A549 treated with DMSO at 1 μM for 4 hours (cell line): ENCODE measurements around the gene VPS52. TPM values are rescaled to one million over a fixed set of nuclear protein-coding genes. Genes with fewer than 3 reads are reported as not detected.

Experiments used
- total RNA-seq: library from RNA; stranded (reverse); fragments of 200-300 nt; extraction: Qiagen RNA extraction; gene quantifications from 5 replicates; pipeline ENCODE4 v1.2.3, GENCODE V29; 2022; ENCODE audit warnings: low read depth

Gene VPS52
- 15.2 to 19.0 TPM (median 18.3 TPM) in 5 replicates for total RNA-seq

GRCh38 chr6:33271468-33272274, at the start of gene VPS52, which contains the start of gene RPS18:
Gene VPS52, minus strand, starts transcription at chr6:33271876. Its CDS starts 201 bp downstream, at chr6:33271675.
Gene RPS18, plus strand, starts transcription at chr6:33272075. Its CDS starts 45 bp downstream, at chr6:33272120.

GRCh38 chr6:33317669-33318425, 46.2 kb upstream of the VPS52 start, which contains the start of gene ZBTB22:
Gene ZBTB22, minus strand, starts transcription at chr6:33317744. Its CDS starts 828 bp downstream, at chr6:33316916.

GRCh38 chr6:33313709-33314514, 42.2 kb upstream of the VPS52 start, which contains the start of gene TAPBP:
Gene TAPBP, minus strand, starts transcription at chr6:33314078. Its CDS starts 37 bp downstream, at chr6:33314041.

GRCh38 chr6:33298773-33299236, 27.1 kb upstream of the VPS52 start, which contains the start of gene RGL2:
Gene RGL2, minus strand, starts transcription at chr6:33298942. Its CDS starts 332 bp downstream, at chr6:33298610.

GRCh38 chr6:33288921-33289783, 17.5 kb upstream of the VPS52 start, which contains the start of the genes PFDN6 and WDR46:
Gene PFDN6, plus strand, starts transcription at chr6:33289601. Its CDS starts 256 bp downstream, at chr6:33289857.
Gene WDR46, minus strand, starts transcription at chr6:33289239. Its CDS starts 69 bp downstream, at chr6:33289170.

GRCh38 chr6:33276864-33277662, 5.4 kb upstream of the VPS52 start, which contains the start of gene B3GALT4:
Gene B3GALT4, plus strand, starts transcription at chr6:33277123. Its CDS starts 297 bp downstream, at chr6:33277420.

GRCh38 chr6:33208091-33208967, 63.3 kb downstream of the VPS52 start, which contains the start of gene RING1:
Gene RING1, plus strand, starts transcription at chr6:33208500. Its CDS starts 323 bp downstream, at chr6:33208823.

GRCh38 chr6:33204415-33205190, 67.1 kb downstream of the VPS52 start, which contains the start of gene HSD17B8:
Gene HSD17B8, plus strand, starts transcription at chr6:33204655. Its CDS starts 14 bp downstream, at chr6:33204669.

Other genes with a start within 250 kb of the VPS52 start
- gene HLA-DPA1, start 198.2 kb downstream of the VPS52 start, total RNA-seq, result 0.10 TPM in 1 of 5 replicates, not detected in the others
- not detected in 5 replicates for gene HLA-DPB1, start 195.9 kb downstream of the VPS52 start, total RNA-seq
- gene COL11A2, start 79.4 kb downstream of the VPS52 start, total RNA-seq, result 0.72 to 1.3 TPM (median 0.89 TPM) in 5 replicates
- 15.3 to 22.5 TPM (median 21.5 TPM) in 5 replicates for gene RXRB, start 71.2 kb downstream of the VPS52 start, total RNA-seq
- 107 to 124 TPM (median 114 TPM) in 5 replicates for gene SLC39A7, start 71.0 kb downstream of the VPS52 start, total RNA-seq
- 13.1 to 16.0 TPM (median 14.4 TPM) in 5 replicates for gene HSD17B8, start 67.2 kb downstream of the VPS52 start, total RNA-seq
- 20.4 to 27.4 TPM (median 26.6 TPM) in 5 replicates for gene RING1, start 63.4 kb downstream of the VPS52 start, total RNA-seq
- gene RPS18, start 199 bp upstream of the VPS52 start, total RNA-seq, result 2,439 to 2,832 TPM (median 2,552 TPM) in 5 replicates
- gene B3GALT4, start 5.2 kb upstream of the VPS52 start, total RNA-seq, result 0.48 to 0.70 TPM (median 0.67 TPM) in 5 replicates
- gene WDR46, start 17.4 kb upstream of the VPS52 start, total RNA-seq, result 53.1 to 58.4 TPM (median 55.3 TPM) in 5 replicates
- 98.0 to 119 TPM (median 106 TPM) in 5 replicates for gene PFDN6, start 17.7 kb upstream of the VPS52 start, total RNA-seq
- gene RGL2, start 27.1 kb upstream of the VPS52 start, total RNA-seq, result 13.2 to 15.1 TPM (median 13.8 TPM) in 5 replicates
- 40.3 to 49.1 TPM (median 44.2 TPM) in 5 replicates for gene TAPBP, start 42.2 kb upstream of the VPS52 start, total RNA-seq
- 3.3 to 4.9 TPM (median 3.9 TPM) in 5 replicates for gene ZBTB22, start 45.9 kb upstream of the VPS52 start, total RNA-seq
- gene DAXX, start 51.1 kb upstream of the VPS52 start, total RNA-seq, result 36.9 to 41.1 TPM (median 39.0 TPM) in 5 replicates
- gene KIFC1, start 119.9 kb upstream of the VPS52 start, total RNA-seq, result 38.1 to 49.0 TPM (median 43.7 TPM) in 5 replicates
- gene PHF1, start 139.1 kb upstream of the VPS52 start, total RNA-seq, result 18.0 to 19.4 TPM (median 18.5 TPM) in 5 replicates
- 183 to 231 TPM (median 202 TPM) in 5 replicates for gene CUTA, start 146.2 kb upstream of the VPS52 start, total RNA-seq
- 4.2 to 7.9 TPM (median 5.1 TPM) in 5 replicates for gene SYNGAP1, start 148.2 kb upstream of the VPS52 start, total RNA-seq
- gene ZBTB9, start 182.7 kb upstream of the VPS52 start, total RNA-seq, result 12.0 to 12.6 TPM (median 12.4 TPM) in 5 replicates